A673 (cell line): ENCODE measurements around the gene CFAP107.

ENCODE experiments used
- CTCF ChIP-seq: fragments of 300-800, 200-600 bp; sonication (generic); conservative IDR thresholded peaks from 2 replicates; pipeline ENCODE4 v1.5.1; 2017; ENCODE audit warnings: low read depth, mild to moderate bottlenecking, antibody characterized with exemption, low read length, moderate library complexity, mixed read lengths
- EZH2 ChIP-seq: fragments of 200-600 bp; sonication (generic); IDR thresholded peaks from 2 replicates; pipeline ENCODE4 v1.6.1; 2017; ENCODE audit warnings: borderline replicate concordance, low read depth, mild to moderate bottlenecking, mixed read lengths, antibody characterized with exemption, low read length; ENCODE audit not compliant: poor library complexity, severe bottlenecking

- TF ChIP-seq EZH2 (no peak), CTCF (no peak)
These were observed 33.9 kb upstream of the CFAP107 start for GRCh38 chr1:12712076-12712475.
